GM18873 (cell line): ENCODE data around the gene RHBDD1.

Source experiments
- ATAC-seq: cut with Tn5 transposase; IDR thresholded peaks from one replicate; pipeline ENCODE4 v1.9.1; 2021; ENCODE audit warnings: mild to moderate bottlenecking, moderate library complexity, moderate number of reproducible peaks; ENCODE audit not compliant: unreplicated experiment, low FRiP score

Gene RHBDD1

GRCh38 chr2:226909836-226910235, 74.0 kb downstream of the RHBDD1 start:
- ATAC-seq: no peak

- no peak for ATAC-seq
Measured at GRCh38 chr2:226910384-226910783, 74.5 kb downstream of the RHBDD1 start.

GRCh38 chr2:226911932-226912331, 76.1 kb downstream of the RHBDD1 start:
- ATAC-seq: no peak

GRCh38 chr2:226913641-226914040, 77.8 kb downstream of the RHBDD1 start:
- ATAC-seq: no peak

- ATAC-seq: no peak
Measured at GRCh38 chr2:226915846-226916360, 80.0 kb downstream of the RHBDD1 start.

GRCh38 chr2:226916669-226917068, 80.8 kb downstream of the RHBDD1 start:
- peak; percentile 89 for ATAC-seq

GRCh38 chr2:226932443-226932842, 96.6 kb downstream of the RHBDD1 start:
- no peak for ATAC-seq

- no peak for ATAC-seq
Measured at GRCh38 chr2:226934546-226935201, 98.8 kb downstream of the RHBDD1 start.

GRCh38 chr2:226943862-226944620, 108.2 kb downstream of the RHBDD1 start:
- ATAC-seq: no peak

GRCh38 chr2:226953206-226953605, 117.4 kb downstream of the RHBDD1 start:
- ATAC-seq: no peak

GRCh38 chr2:226953826-226954225, 118.0 kb downstream of the RHBDD1 start:
- ATAC-seq: no peak

GRCh38 chr2:226956659-226957058, 120.8 kb downstream of the RHBDD1 start:
- ATAC-seq: no peak

GRCh38 chr2:226959418-226959817, 123.6 kb downstream of the RHBDD1 start:
- ATAC-seq: no peak

- ATAC-seq: no peak
Measured at GRCh38 chr2:226962176-226962773, 126.4 kb downstream of the RHBDD1 start.

- ATAC-seq: no peak
Measured at GRCh38 chr2:226963528-226963927, 127.7 kb downstream of the RHBDD1 start.

- ATAC-seq: no peak
Measured at GRCh38 chr2:226965376-226965775, 129.5 kb downstream of the RHBDD1 start.

- no peak for ATAC-seq
Measured at GRCh38 chr2:226969417-226970080, 133.7 kb downstream of the RHBDD1 start.

GRCh38 chr2:226970362-226970761, 134.5 kb downstream of the RHBDD1 start:
- ATAC-seq: peak; percentile 57

- peak; percentile 38 for ATAC-seq
Measured at GRCh38 chr2:226971084-226971483, 135.2 kb downstream of the RHBDD1 start.

GRCh38 chr2:226971770-226972169, 135.9 kb downstream of the RHBDD1 start:
- ATAC-seq: no peak

GRCh38 chr2:226973816-226974215, 138.0 kb downstream of the RHBDD1 start:
- ATAC-seq: no peak
